ENCODE results near the gene PRIM2. TPM values are rescaled to one million over a fixed set of nuclear protein-coding genes. Genes with fewer than 3 reads are reported as not detected.

The PRIM2 gene
- polyA plus RNA-seq, 2 of the 4 experiments (the other 2 are of a cell fraction), result 15.0 to 20.1 TPM

- ATAC-seq (no peak), FAIRE-seq (no peak), DNase-seq (ENCODE audit: low read depth in 1 of 2, low spot score in 1 of 2) (no peak)
- 74% methylated on average over 3 of the region's 3 CpGs for WGBS (ENCODE audit: missing lambda C conversion rate)
- Histone ChIP-seq H3K27ac (no peak overlapping the region), H3K4me1 (no peaks in the 10 kb centered on the region), H3K4me2 (no peak overlapping the region), H3K4me3 (no peak overlapping the region), H3K9me3 (no peaks in the 10 kb centered on the region)
- TF ChIP-seq ATOH8 (CRISPR knock-in tag; IDR thresholded peaks at IDR 0.05; ENCODE audit: low read depth), result no peak
- no peak for TF ChIP-seq EP300 (IDR thresholded peaks at IDR 0.05)
- TF ChIP-seq, protein P1, sequence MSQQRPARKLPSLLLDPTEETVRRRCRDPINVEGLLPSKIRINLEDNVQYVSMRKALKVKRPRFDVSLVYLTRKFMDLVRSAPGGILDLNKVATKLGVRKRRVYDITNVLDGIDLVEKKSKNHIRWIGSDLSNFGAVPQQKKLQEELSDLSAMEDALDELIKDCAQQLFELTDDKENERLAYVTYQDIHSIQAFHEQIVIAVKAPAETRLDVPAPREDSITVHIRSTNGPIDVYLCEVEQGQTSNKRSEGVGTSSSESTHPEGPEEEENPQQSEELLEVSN (IDR thresholded peaks at IDR 0.05; ENCODE audit: borderline replicate concordance, low read depth), result no peak
- TF ChIP-seq JUN (IDR thresholded peaks at IDR 0.05), result no peak
- no peak for TF ChIP-seq ZSCAN20 (CRISPR knock-in tag; IDR thresholded peaks at IDR 0.05)
- no peak for TF ChIP-seq POLR2AphosphoS2 (conservative IDR thresholded peaks at IDR 0.05; ENCODE audit: low read length)
- no peak for TF ChIP-seq MAZ (IDR thresholded peaks at IDR 0.05; ENCODE audit: borderline replicate concordance, low read depth, low read length)
- no peak for TF ChIP-seq TP53 (CRISPR knock-in tag; IDR thresholded peaks at IDR 0.05)
- TF ChIP-seq HOXA7 (CRISPR knock-in tag; IDR thresholded peaks at IDR 0.05), result no peak
- no peak for TF ChIP-seq CBX8 (IDR thresholded peaks at IDR 0.05)
- TF ChIP-seq FOSL2 (IDR thresholded peaks at IDR 0.05), result no peak
- TF ChIP-seq FOSL2 (CRISPR knock-in tag; IDR thresholded peaks at IDR 0.05), result no peak
- no peak for TF ChIP-seq GATA3 (IDR thresholded peaks at IDR 0.05; ENCODE audit: borderline replicate concordance)
- CTCF ChIA-PET, result interaction anchor here (1.3 kb wide), 1 partner anchor 41 kb away, joined by 7 read pairs; the partner anchor contains the start of gene PRIM2
- POLR2A ChIA-PET, result no interaction called here
Observed at GRCh38 chr6:57275384-57275783, 42.0 kb upstream of the PRIM2 start.

- H3K4me3 ChIP-seq, result no peak overlapping the region
- H3K4me2 ChIP-seq, result no peak overlapping the region
- CTCF ChIA-PET, result interaction anchor here (1.4 kb wide), 1 partner anchor 15 kb away, joined by 3 read pairs; no protein-coding TSS in a partner anchor
- no peaks in the 10 kb centered on the region for H3K9me3 ChIP-seq
- TF ChIP-seq CEBPB (IDR thresholded peaks at IDR 0.05) (no peak), FOSB (CRISPR knock-in tag; IDR thresholded peaks at IDR 0.05) (no peak), MYC (IDR thresholded peaks at IDR 0.05; ENCODE audit: borderline replicate concordance, low read length) (no peak), MAFK (IDR thresholded peaks at IDR 0.05; ENCODE audit: partially characterized antibody) (no peak), ZNF302 (CRISPR knock-in tag; IDR thresholded peaks at IDR 0.05) (no peak), ZFP36 (IDR thresholded peaks at IDR 0.05; ENCODE audit: borderline replicate concordance, partially characterized antibody) (no peak), HDAC2 (IDR thresholded peaks at IDR 0.05) (no peak), RAD21 (conservative IDR thresholded peaks at IDR 0.05 in 1 of 2, IDR thresholded peaks at IDR 0.05 in 1 of 2) (no peak)
- TF ChIP-seq, protein P2, sequence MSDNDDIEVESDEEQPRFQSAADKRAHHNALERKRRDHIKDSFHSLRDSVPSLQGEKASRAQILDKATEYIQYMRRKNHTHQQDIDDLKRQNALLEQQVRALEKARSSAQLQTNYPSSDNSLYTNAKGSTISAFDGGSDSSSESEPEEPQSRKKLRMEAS (IDR thresholded peaks at IDR 0.05), result no peak
- TF ChIP-seq, protein P3, sequence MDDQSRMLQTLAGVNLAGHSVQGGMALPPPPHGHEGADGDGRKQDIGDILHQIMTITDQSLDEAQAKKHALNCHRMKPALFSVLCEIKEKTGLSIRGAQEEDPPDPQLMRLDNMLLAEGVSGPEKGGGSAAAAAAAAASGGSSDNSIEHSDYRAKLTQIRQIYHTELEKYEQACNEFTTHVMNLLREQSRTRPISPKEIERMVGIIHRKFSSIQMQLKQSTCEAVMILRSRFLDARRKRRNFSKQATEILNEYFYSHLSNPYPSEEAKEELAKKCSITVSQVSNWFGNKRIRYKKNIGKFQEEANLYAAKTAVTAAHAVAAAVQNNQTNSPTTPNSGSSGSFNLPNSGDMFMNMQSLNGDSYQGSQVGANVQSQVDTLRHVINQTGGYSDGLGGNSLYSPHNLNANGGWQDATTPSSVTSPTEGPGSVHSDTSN (IDR thresholded peaks at IDR 0.05), result no peak
- DNase-seq (ENCODE audit: low read depth in 1 of 2, low spot score in 1 of 2), result no peak
- POLR2A ChIA-PET, result no interaction called here
- no peak overlapping the region for H3K27ac ChIP-seq
- no peak for ATAC-seq
- FAIRE-seq, result no peak
- no peaks in the 10 kb centered on the region for H3K4me1 ChIP-seq
Observed at GRCh38 chr6:57276946-57277345, 40.5 kb upstream of the PRIM2 start.

- no peak for ATAC-seq
- H3K4me3 ChIP-seq, result no peak overlapping the region
- no peak overlapping the region for H3K4me2 ChIP-seq
- H3K27ac ChIP-seq, result no peak overlapping the region
- no peak for FAIRE-seq
- POLR2A ChIA-PET, result no interaction called here
- no peaks in the 10 kb centered on the region for H3K9me3 ChIP-seq
- TF ChIP-seq PHF8 (IDR thresholded peaks at IDR 0.05; ENCODE audit: borderline replicate concordance, low read depth), result no peak
- no peak for TF ChIP-seq FOSL2 (IDR thresholded peaks at IDR 0.05)
- TF ChIP-seq FOSL2 (CRISPR knock-in tag; IDR thresholded peaks at IDR 0.05), result no peak
- TF ChIP-seq NR3C1 (IDR thresholded peaks at IDR 0.05), result no peak
- TF ChIP-seq, protein P2 (IDR thresholded peaks at IDR 0.05), result no peak
- no peak for TF ChIP-seq KDM1A (IDR thresholded peaks at IDR 0.05; ENCODE audit: low read depth)
- no peak for TF ChIP-seq FOXS1 (CRISPR knock-in tag; IDR thresholded peaks at IDR 0.05)
- 82% methylated on average over 2 of the region's 2 CpGs for WGBS (ENCODE audit: missing lambda C conversion rate)
- no peaks in the 10 kb centered on the region for H3K4me1 ChIP-seq
- no peak for DNase-seq (ENCODE audit: low read depth in 1 of 2, low spot score in 1 of 2)
- CTCF ChIA-PET, result interaction anchor here (0.8 to 1.9 kb wide), 3 partner anchors 16 to 88 kb away, joined by 3 to 5 read pairs (median 3); partner anchors contain the start of gene PRIM2
Observed at GRCh38 chr6:57278570-57278969, 38.9 kb upstream of the PRIM2 start.

All from A549 (cell line).